LNCAP (cell line): Measurements from ENCODE around the gene OASL.

Experiments
- CTCF ChIP-seq: fragments of 450-650 bp; IDR thresholded peaks from 2 replicates; pipeline ENCODE4 v1.5.1; 2017; ENCODE audit warnings: mild to moderate bottlenecking

The OASL gene

DNA sequence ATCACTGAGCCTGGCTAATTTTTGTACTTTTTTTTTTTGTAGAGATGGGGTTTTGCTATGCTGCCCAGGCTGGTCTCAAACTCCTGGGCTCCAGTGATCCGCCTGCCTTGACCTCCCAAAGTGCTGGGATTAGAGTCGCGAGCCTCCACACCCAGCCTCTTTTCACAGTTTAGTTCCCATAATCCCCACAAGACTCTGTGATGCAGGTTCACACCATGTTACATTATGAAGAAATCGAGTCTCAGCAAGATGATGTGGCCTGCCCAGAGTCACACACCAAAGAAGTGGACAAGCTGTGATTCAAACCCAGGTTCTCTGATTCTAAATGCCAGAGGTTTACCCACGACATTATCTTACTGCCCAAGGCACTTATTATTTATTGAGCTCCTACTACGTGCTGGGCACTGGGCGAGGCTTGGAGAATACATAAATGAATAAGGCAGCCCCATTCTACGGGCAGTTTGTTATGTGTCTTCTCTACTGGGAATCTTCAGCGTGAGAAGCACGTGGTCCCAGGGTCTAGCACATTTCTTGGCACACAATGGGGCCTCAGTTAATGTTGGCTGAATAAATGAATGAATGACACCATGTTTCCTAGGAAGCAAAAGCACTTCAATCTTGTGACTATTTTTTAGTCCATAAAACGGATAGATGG is 23.5 kb upstream of the OASL start:
- TF ChIP-seq CTCF, result no peak

- TF ChIP-seq CTCF, result peak; percentile 13; the same call in 1 of the 2 replicates
These were observed 22.8 kb upstream of the OASL start for GRCh38 chr12:121061831-121062230.

- TF ChIP-seq CTCF, result peak; percentile 41; the same call in 1 of the 2 replicates
These were observed 21.3 kb upstream of the OASL start for GRCh38 chr12:121060149-121061001.

DNA sequence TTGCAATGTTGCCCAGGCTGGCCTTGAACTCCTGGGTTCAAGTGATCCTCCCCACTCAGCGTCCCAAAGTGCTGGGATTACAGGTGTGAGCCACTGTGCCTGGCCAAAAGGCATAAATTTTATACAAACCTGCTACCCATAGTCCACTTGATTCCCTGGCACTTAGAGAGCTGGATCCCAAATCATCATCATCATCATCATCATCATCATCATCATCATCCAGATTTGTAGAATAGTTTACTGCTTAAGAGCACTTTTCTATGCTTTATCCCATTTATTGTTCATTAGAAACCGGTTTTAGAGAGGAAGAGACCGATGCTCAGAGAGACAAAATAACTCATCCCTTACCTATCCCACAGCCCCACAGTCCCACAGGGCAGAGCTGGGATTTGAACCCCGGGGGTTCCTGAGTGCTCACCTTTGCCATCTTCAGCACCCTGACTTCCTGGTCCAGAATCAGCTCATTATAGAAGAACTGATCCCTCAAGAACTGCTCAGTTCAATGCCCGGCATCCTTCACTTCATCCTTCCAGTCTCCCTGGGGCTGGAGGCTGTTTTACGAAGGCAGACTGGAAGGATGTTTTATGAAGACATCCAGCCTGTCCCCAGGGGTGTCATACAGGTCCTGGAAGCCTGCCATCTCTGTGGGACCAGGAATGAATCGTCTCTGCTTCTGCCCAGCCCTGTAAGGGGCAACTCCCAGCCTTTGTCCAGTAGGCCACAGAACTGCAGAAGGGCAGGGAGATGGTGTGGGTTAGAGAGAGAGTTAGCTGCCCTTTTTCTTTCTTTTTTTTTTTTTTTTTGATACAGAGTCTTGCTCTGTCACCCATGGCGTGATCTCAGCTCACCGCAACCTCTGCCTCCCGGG is 20.2 kb upstream of the OASL start:
- no peak for TF ChIP-seq CTCF

DNA sequence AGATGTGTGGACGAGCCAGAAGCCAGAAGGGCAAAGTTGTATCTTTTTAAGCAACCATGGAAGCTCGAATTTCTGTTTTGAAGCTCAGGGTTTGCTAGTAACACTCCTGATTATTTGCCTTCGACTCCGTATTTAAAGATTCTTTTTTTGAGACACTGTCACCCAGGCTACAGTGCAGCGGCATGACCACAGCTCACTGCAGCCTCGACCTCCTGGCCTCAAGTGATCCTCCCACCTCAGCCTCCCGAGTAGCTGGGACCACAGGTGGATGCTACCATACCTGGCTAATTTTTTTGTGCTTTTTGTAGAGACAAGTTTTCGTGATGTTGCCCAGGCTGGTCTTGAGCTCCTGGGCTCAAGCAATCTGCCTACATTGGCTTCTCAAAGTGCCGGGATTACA is 18.7 kb upstream of the OASL start:
- TF ChIP-seq CTCF, result no peak

- no peak for TF ChIP-seq CTCF
These were observed 14.7 kb upstream of the OASL start for GRCh38 chr12:121053706-121054105.

DNA sequence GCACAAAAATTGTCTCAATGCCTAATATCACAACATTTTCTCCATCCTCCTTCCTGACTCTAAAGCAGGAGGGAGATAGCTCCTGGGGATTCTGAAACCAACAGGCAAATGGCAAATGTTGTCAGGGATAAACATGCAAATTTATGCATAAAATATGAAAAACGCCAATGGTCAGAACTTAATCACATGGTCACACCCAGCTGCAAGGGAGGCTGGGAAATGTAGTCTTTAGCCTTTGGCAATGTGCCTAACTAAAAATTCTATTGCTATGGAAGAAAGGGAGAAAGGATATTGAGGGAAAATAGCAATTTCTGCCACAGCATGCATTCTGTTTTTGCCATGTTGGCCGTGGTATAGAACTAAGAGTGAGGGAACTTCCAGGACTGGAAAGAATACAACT is 11.7 kb upstream of the OASL start:
- no peak for TF ChIP-seq CTCF
